Right kidney (tissue), 1 donor: Measurements from ENCODE around the gene ZNF283.
"Not testable (repeated sequence)": the region's sequence is repeated elsewhere in the genome, so short reads cannot be mapped to it uniquely, and the experiment has no call there.

Experiments
- DNase-seq: peaks from one replicate; pipeline ENCODE4 v3.0.0-alpha.2; 2016

Gene ZNF283

GRCh38 chr19:43858174-43858573 lies 31.1 kb downstream of the ZNF283 start:
- no peak for DNase-seq

- not testable (repeated sequence) for DNase-seq
Measured at GRCh38 chr19:43866923-43867322, 39.8 kb downstream of the ZNF283 start.

- no peak for DNase-seq
Measured at GRCh38 chr19:43872547-43873336, 45.6 kb downstream of the ZNF283 start.

- DNase-seq: no peak
Measured at GRCh38 chr19:43880483-43880882, 53.4 kb downstream of the ZNF283 start.

GRCh38 chr19:43883864-43884263 lies 56.7 kb downstream of the ZNF283 start, which contains the start of gene ZNF404:
ZNF404 (minus strand) TSS chr19:43883964.
- no peak for DNase-seq

- no peak for DNase-seq
Measured at GRCh38 chr19:43895727-43896308, 68.7 kb downstream of the ZNF283 start.
